T-helper 9 cell (primary cell): Measurements from ENCODE around the gene CEP57.
"Not testable (repeated sequence)": the region's sequence is repeated elsewhere in the genome, so short reads cannot be mapped to it uniquely, and the experiment has no call there.

ENCODE experiments used
- DNase-seq: peaks from one replicate; pipeline ENCODE4 v3.0.0-alpha.2; 2020

CEP57 gene

DNA sequence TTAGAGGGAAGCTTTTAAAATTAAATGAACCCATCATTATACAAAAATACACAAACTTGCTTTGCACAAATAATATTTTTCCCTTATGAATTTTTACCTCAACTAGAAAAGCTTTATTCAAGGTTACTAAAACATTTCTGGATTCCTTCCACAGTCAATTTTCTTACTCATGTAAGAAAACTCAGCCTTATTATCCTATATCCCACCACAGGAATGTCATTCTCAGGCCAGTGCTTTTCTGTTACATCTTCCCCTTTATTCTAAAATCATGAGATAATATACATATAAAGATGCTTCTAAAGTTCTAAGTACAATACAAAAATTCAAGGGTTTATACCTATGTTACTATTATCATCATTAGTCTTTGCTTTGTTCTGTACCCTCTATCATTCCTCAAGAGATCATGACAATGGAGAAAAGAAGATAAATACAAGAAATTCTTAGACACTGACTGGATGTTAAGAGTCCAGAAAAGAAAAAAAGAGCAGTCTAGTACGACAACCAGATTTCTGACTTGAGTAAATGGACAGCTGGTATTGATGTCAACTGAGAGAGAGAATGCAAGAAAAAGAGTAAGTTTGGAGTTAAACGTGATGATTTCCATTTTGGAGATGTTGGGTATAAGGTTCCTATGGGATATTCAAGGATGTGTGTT, 73.3 kb downstream of the CEP57 start:
- DNase-seq, result no peak

- DNase-seq, result no peak
These were observed 76.8 kb downstream of the CEP57 start for GRCh38 chr11:95867105-95867504.

GRCh38 chr11:95870877-95871276, 80.6 kb downstream of the CEP57 start:
- not testable (repeated sequence) for DNase-seq

GRCh38 chr11:95877291-95877690, 87.0 kb downstream of the CEP57 start:
- DNase-seq, result no peak
